ENCODE measurements around the gene TEX52. TPM values are rescaled to one million over a fixed set of nuclear protein-coding genes. Genes with fewer than 3 reads are reported as not detected.

The TEX52 gene
- total RNA-seq, 4 donors from 2014 or later = not detected

- peak overlapping the region; percentile 89 to 96 (median 96) for H3K27ac ChIP-seq
- no peaks in the 10 kb centered on the region for H3K36me3 ChIP-seq
- TF ChIP-seq POLR2AphosphoS5 (IDR thresholded peaks at IDR 0.05) (no peak), EP300 (IDR thresholded peaks at IDR 0.05; ENCODE audit: low read depth) (no peak)
- TF ChIP-seq, protein P1, sequence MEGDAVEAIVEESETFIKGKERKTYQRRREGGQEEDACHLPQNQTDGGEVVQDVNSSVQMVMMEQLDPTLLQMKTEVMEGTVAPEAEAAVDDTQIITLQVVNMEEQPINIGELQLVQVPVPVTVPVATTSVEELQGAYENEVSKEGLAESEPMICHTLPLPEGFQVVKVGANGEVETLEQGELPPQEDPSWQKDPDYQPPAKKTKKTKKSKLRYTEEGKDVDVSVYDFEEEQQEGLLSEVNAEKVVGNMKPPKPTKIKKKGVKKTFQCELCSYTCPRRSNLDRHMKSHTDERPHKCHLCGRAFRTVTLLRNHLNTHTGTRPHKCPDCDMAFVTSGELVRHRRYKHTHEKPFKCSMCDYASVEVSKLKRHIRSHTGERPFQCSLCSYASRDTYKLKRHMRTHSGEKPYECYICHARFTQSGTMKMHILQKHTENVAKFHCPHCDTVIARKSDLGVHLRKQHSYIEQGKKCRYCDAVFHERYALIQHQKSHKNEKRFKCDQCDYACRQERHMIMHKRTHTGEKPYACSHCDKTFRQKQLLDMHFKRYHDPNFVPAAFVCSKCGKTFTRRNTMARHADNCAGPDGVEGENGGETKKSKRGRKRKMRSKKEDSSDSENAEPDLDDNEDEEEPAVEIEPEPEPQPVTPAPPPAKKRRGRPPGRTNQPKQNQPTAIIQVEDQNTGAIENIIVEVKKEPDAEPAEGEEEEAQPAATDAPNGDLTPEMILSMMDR (IDR thresholded peaks at IDR 0.05) = no peak
- whole genome bisulfite sequencing, 2 donors (ENCODE audit: low coverage in 1 of 2) = 23 to 49% methylated on average over 11 to 42 of the region's 42 CpGs
- peaks cover 4 to 26% (median 19%) of the 10 kb centered on the region in 4 donors for H3K4me1 ChIP-seq
- no peaks in the 10 kb centered on the region for H3K27me3 ChIP-seq
- peak overlapping the region; percentile 58 to 97 (median 74) for H3K4me3 ChIP-seq
- peak; percentile 51 for DNase-seq
- in situ Hi-C loops (cut with MboI; ENCODE audit: low pct_ligation_motif_present in 1 of 4, low pct_unique_long_range_greater_than_20kb in 1 of 4, low sequenced_read_pairs in 3 of 4) (no loop called here), intact Hi-C loops (cut with DNase I; ENCODE audit: low total_unique reads) (no loop called here)
- H3K9me3 ChIP-seq = no peaks in the 10 kb centered on the region
Observed at GRCh38 chr12:2891240-2892053, 34.6 kb upstream of the TEX52 start.

- TF ChIP-seq EP300 (IDR thresholded peaks at IDR 0.05; ENCODE audit: low read depth) (no peak), POLR2A (IDR thresholded peaks at IDR 0.05) (peak; percentile 79), POLR2AphosphoS5 (IDR thresholded peaks at IDR 0.05) (peak; percentile 91 to 95 (median 94))
- TF ChIP-seq, protein P1 (IDR thresholded peaks at IDR 0.05) = no peak
- intact Hi-C loops (cut with DNase I; ENCODE audit: low total_unique reads) (no loop called here), in situ Hi-C loops (cut with MboI; ENCODE audit: low pct_ligation_motif_present in 1 of 4, low pct_unique_long_range_greater_than_20kb in 1 of 4, low sequenced_read_pairs in 3 of 4) (no loop called here)
- WGBS, 2 donors (ENCODE audit: low coverage in 1 of 2) = 0% methylated on average over 50 of the region's 83 CpGs; no CpG with 5 or more reads in 1 of the 2 donors
- peak within 1 kb of the TSS; percentile 89 to 96 (median 96) for H3K27ac ChIP-seq
- peak; percentile 99 for DNase-seq
- no peaks in the 10 kb centered on the region for H3K9me3 ChIP-seq
- peak within 1 kb of the TSS; percentile 58 to 97 (median 74) for H3K4me3 ChIP-seq
- peaks cover 4 to 26% (median 17%) of the 10 kb centered on the region in 4 donors for H3K4me1 ChIP-seq
- H3K27me3 ChIP-seq = no peaks in the 10 kb centered on the region
- no peaks in the 10 kb centered on the region for H3K36me3 ChIP-seq
Observed at GRCh38 chr12:2890388-2891239, 33.8 kb upstream of the TEX52 start, which contains the start of gene TULP3. Gene TULP3, plus strand, starts transcription at chr12:2890891. Its CDS starts 57 bp downstream, at chr12:2890948.

- 73% methylated on average over 10 of the region's 10 CpGs; no CpG with 5 or more reads in 1 of the 2 donors for WGBS, 2 donors (ENCODE audit: low coverage in 1 of 2)
- Histone ChIP-seq H3K27ac (peak overlapping the region; percentile 89 to 96 (median 96)), H3K27me3 (no peaks in the 10 kb centered on the region), H3K4me3 (peak overlapping the region in 3 of 4 donors; percentile 58 to 97 (median 89)), H3K36me3 (no peaks in the 10 kb centered on the region), H3K9me3 (no peaks in the 10 kb centered on the region), H3K4me1 (peaks cover 4 to 23% (median 16%) of the 10 kb centered on the region in 4 donors)
- in situ Hi-C loops (cut with MboI; ENCODE audit: low pct_ligation_motif_present in 1 of 4, low pct_unique_long_range_greater_than_20kb in 1 of 4, low sequenced_read_pairs in 3 of 4) = no loop called here
- TF ChIP-seq, protein P1 (IDR thresholded peaks at IDR 0.05) = no peak
- TF ChIP-seq POLR2A (IDR thresholded peaks at IDR 0.05) (no peak), POLR2AphosphoS5 (IDR thresholded peaks at IDR 0.05) (no peak), EP300 (IDR thresholded peaks at IDR 0.05; ENCODE audit: low read depth) (no peak)
- intact Hi-C loops (cut with DNase I; ENCODE audit: low total_unique reads) = no loop called here
- no peak for DNase-seq
Observed at GRCh38 chr12:2890001-2890387, 33.2 kb upstream of the TEX52 start.
